Fibroblast of lung (primary cell): Measurements from ENCODE around the gene C12orf76.

Source experiments
- EZH2 ChIP-seq: IDR thresholded peaks from 2 replicates; pipeline ENCODE4 v1.5.1; 2012; ENCODE audit warnings: low read length, control low read depth, mild to moderate bottlenecking; ENCODE audit errors: missing control alignments
- TF ChIP-seq, protein P1 (sequence below), 2 donors: IDR thresholded peaks in 1 of 2; conservative IDR thresholded peaks in 1 of 2; 1 replicate in 1 of 2; 2 replicates in 1 of 2; pipeline ENCODE4 v1.5.1; 2011 to 2012; ENCODE audit warnings: low read length in 2 of 2, control low read depth in 1 of 2, inconsistent platforms in 1 of 2, low read depth in 1 of 2, mild to moderate bottlenecking in 1 of 2

DNA sequence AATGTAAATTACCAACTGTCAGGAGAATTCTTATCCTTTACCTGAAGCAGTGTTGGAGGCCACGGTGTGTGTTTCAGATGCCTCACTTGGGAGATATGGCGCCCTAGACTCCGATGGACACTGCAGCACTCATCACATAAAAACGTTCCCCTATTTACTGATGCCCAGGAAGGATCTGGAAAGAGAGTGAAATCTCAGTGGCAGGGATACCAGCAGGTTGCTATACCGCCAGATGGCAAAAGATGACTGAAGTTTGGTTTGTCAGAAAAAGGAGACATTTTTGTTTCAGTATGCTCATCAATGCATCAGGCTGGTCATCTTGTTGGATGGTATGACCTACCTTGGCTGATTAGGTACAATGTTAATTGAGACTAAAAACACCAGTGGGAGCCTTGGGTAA is 56.7 kb downstream of the C12orf76 start:
- TF ChIP-seq, protein P1, sequence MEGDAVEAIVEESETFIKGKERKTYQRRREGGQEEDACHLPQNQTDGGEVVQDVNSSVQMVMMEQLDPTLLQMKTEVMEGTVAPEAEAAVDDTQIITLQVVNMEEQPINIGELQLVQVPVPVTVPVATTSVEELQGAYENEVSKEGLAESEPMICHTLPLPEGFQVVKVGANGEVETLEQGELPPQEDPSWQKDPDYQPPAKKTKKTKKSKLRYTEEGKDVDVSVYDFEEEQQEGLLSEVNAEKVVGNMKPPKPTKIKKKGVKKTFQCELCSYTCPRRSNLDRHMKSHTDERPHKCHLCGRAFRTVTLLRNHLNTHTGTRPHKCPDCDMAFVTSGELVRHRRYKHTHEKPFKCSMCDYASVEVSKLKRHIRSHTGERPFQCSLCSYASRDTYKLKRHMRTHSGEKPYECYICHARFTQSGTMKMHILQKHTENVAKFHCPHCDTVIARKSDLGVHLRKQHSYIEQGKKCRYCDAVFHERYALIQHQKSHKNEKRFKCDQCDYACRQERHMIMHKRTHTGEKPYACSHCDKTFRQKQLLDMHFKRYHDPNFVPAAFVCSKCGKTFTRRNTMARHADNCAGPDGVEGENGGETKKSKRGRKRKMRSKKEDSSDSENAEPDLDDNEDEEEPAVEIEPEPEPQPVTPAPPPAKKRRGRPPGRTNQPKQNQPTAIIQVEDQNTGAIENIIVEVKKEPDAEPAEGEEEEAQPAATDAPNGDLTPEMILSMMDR (conservative IDR thresholded peaks at IDR 0.05 in 1 of 2, IDR thresholded peaks at IDR 0.05 in 1 of 2; ENCODE audit: low read depth in 1 of 2, low read length in 2 of 2), result no peak
- TF ChIP-seq EZH2, result no peak
